GM12878 (cell line): ENCODE results near the gene PRM2. TPM values are rescaled to one million over a fixed set of nuclear protein-coding genes. Genes with fewer than 3 reads are reported as not detected.

ENCODE experiments used
- ASH2L ChIP-seq: fragments of 300-600, 200-600 bp; sonication (generic); IDR thresholded peaks from 2 replicates; pipeline ENCODE4 v1.6.1; 2017; ENCODE audit warnings: low read depth, mild to moderate bottlenecking, borderline replicate concordance
- BHLHE40 ChIP-seq, 2 experiments: fragments of 450-650 bp in 1 of 2; IDR thresholded peaks; 2 replicates each; pipeline ENCODE4 v1.6.1; 2011 to 2017; ENCODE audit warnings: low read depth in 2 of 2, borderline replicate concordance in 1 of 2, improper control_type of control experiment in 1 of 2, low read length in 1 of 2, mild to moderate bottlenecking in 1 of 2
- BRCA1 ChIP-seq: IDR thresholded peaks from 2 replicates; pipeline ENCODE4 v1.6.1; 2011; ENCODE audit warnings: low read depth, low read length, improper control_type of control experiment
- CBFB ChIP-seq: IDR thresholded peaks from 2 replicates; pipeline ENCODE4 v1.6.1; 2016; ENCODE audit warnings: antibody characterized with exemption, low read depth
- CEBPB ChIP-seq, 2 experiments: fragments of 150-350 bp in 1 of 2; IDR thresholded peaks; 2 replicates each; pipeline ENCODE4 v1.6.1; 2012 to 2014; ENCODE audit warnings: low read depth in 2 of 2, low read length in 2 of 2, borderline replicate concordance in 1 of 2, inconsistent platforms in 1 of 2
- EGR1 ChIP-seq, 2 experiments: IDR thresholded peaks; 1 replicate in 1 of 2; 2 replicates in 1 of 2; pipeline ENCODE4 v1.6.1; 2011 to 2012; ENCODE audit warnings: low read depth in 2 of 2, low read length in 2 of 2, borderline replicate concordance in 1 of 2, mild to moderate bottlenecking in 1 of 2, moderate library complexity in 1 of 2
- HDGF ChIP-seq: fragments of 450-650 bp; IDR thresholded peaks from 2 replicates; pipeline ENCODE4 v1.6.1; 2016; ENCODE audit warnings: antibody characterized with exemption
- NFXL1 ChIP-seq: fragments of 450-650 bp; IDR thresholded peaks from 2 replicates; pipeline ENCODE4 v1.6.1; 2017; ENCODE audit warnings: antibody characterized with exemption, mild to moderate bottlenecking, borderline replicate concordance
- NFYB ChIP-seq: IDR thresholded peaks from 2 replicates; pipeline ENCODE4 v1.6.1; 2011; ENCODE audit warnings: low read depth, mild to moderate bottlenecking, low read length, improper control_type of control experiment, moderate library complexity; ENCODE audit not compliant: insufficient read depth
- POLR2AphosphoS5 ChIP-seq: IDR thresholded peaks from 2 replicates; pipeline ENCODE4 v1.6.1; 2011; ENCODE audit warnings: mild to moderate bottlenecking, low read length, inconsistent platforms
- RCOR1 ChIP-seq: conservative IDR thresholded peaks from 2 replicates; pipeline ENCODE4 v1.6.1; 2012; ENCODE audit warnings: low read depth, low read length, improper control_type of control experiment
- SPI1 ChIP-seq: IDR thresholded peaks from 2 replicates; pipeline ENCODE4 v1.6.1; 2011; ENCODE audit warnings: low read depth, mild to moderate bottlenecking, low read length, moderate library complexity, borderline replicate concordance; ENCODE audit not compliant: insufficient read depth
- SRF ChIP-seq, 2 experiments: IDR thresholded peaks; 2 replicates each; pipeline ENCODE4 v1.6.1; 2011; ENCODE audit warnings: low read depth in 2 of 2, low read length in 2 of 2, mild to moderate bottlenecking in 1 of 2, moderate library complexity in 1 of 2
- TBL1XR1 ChIP-seq: IDR thresholded peaks from 2 replicates; pipeline ENCODE4 v1.6.1; 2012; ENCODE audit warnings: low read depth, low read length, improper control_type of control experiment
- ZNF217 ChIP-seq: fragments of 450-650 bp; IDR thresholded peaks from 2 replicates; pipeline ENCODE4 v1.6.1; 2017; ENCODE audit warnings: antibody characterized with exemption, mild to moderate bottlenecking
- ZNF274 ChIP-seq: IDR thresholded peaks from one replicate; pipeline ENCODE4 v1.8.0; 2011; ENCODE audit not compliant: insufficient read length, insufficient read depth
- ZNF622 ChIP-seq: fragments of 450-650 bp; IDR thresholded peaks from 2 replicates; pipeline ENCODE4 v1.6.1; 2017; ENCODE audit warnings: mild to moderate bottlenecking, inconsistent platforms
- polyA plus RNA-seq, 11 experiments: library from polyadenylated mRNA; depleted of rRNA in 4 of 11; unstranded in 6 of 11; stranded (reverse) in 5 of 11; fragments of >200 nt; fragmentation: Nextera tagmentation in 4 of 11; fragmentation: Illumina TruSeq in 1 of 11; extraction: Ambion mirVana in 4 of 11; extraction: Trizol in 1 of 11; gene quantifications; 1 replicate in 1 of 11; 2 replicates in 10 of 11; pipeline versions ENCODE4 v1.2.1 to v1.2.3, GENCODE V29; 2011 to 2016; ENCODE audit warnings: inconsistent platforms in 2 of 11, missing spikeins in 2 of 11, low read depth in 1 of 11
- total RNA-seq, 4 experiments: library from RNA; depleted of rRNA in 3 of 4; stranded (reverse); fragments of >200 nt in 3 of 4; fragmentation: Illumina TruSeq in 1 of 4; extraction: Trizol in 1 of 4; gene quantifications; 2 replicates each; pipeline versions ENCODE4 v1.2.1 to v1.2.3, GENCODE V29; 2013 to 2021
- TF ChIP-seq, protein P1 (sequence below): fragments of 450-650 bp; IDR thresholded peaks from 2 replicates; pipeline ENCODE4 v1.6.1; 2018; ENCODE audit warnings: borderline replicate concordance, mild to moderate bottlenecking; ENCODE audit not compliant: partially characterized antibody
- TF ChIP-seq, protein P2 (sequence below): fragments of 450-650 bp; formaldehyde crosslinking; IDR thresholded peaks from 2 replicates; pipeline ENCODE4 v1.4.0; 2022; ENCODE audit warnings: mild to moderate bottlenecking, moderate library complexity

PRM2 gene
- total and polyA plus RNA-seq, 10 of the 15 experiments (the other 5 are each of a cell fraction or from before 2014, with no cell fraction given) = not detected

DNA sequence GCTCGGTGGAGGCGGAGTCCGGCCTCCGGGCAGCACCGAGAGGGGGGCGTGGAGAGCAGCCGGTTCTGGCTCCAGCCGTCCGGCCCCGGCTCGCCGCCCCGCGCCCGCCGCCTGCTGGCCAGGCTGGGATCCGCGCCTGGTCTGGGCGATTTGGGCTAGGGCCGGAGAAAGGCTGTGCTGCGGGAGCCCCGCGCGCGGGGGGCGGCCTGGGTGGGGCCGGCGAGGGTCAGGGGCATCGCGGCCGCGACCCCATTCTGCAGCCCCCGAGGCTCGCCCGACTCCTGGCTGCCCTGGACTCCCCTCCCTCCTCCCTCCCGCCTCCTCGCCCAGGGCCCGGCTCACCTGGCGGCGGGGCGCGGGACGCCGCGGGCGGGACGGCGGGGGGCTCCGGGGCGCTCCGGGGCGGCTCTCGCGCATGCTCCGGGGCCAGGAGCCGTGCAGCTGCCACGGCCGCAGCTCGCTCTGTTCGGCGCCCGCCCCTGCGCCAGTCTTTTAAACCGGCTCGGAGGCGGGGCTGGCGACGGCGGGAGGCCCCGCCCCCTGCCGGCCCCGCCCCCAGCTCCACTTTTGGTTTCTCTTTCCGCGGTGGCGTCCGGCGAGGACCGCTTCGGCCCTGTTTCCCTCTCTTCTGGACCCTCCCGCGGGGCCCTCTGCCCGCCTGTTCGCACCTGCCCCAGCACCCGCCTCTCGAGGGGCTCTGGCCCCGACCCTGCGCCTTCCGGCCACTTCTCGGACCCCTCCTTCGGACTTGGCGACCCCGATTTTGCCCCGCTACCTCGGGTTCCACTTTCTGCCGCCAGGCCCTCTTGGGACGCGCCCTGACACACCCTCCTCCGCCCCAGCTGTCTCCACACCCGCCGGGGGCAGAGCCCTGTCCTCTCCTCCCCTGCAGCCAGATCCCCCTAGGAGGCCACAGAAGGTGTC, 20.3 kb downstream of the PRM2 start, which contains the start of gene SOCS1 (continued):
- TF ChIP-seq, protein P1, sequence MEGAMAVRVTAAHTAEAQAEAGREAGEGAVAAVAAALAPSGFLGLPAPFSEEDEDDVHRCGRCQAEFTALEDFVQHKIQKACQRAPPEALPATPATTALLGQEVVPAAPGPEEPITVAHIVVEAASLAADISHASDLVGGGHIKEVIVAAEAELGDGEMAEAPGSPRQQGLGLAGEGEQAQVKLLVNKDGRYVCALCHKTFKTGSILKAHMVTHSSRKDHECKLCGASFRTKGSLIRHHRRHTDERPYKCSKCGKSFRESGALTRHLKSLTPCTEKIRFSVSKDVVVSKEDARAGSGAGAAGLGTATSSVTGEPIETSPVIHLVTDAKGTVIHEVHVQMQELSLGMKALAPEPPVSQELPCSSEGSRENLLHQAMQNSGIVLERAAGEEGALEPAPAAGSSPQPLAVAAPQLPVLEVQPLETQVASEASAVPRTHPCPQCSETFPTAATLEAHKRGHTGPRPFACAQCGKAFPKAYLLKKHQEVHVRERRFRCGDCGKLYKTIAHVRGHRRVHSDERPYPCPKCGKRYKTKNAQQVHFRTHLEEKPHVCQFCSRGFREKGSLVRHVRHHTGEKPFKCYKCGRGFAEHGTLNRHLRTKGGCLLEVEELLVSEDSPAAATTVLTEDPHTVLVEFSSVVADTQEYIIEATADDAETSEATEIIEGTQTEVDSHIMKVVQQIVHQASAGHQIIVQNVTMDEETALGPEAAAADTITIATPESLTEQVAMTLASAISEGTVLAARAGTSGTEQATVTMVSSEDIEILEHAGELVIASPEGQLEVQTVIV = peak; percentile 20
- TF ChIP-seq CEBPB (IDR thresholded peaks at IDR 0.05; ENCODE audit: borderline replicate concordance in 1 of 2, low read depth in 2 of 2, low read length in 2 of 2) = no peak
- peak; percentile 85 for TF ChIP-seq NFXL1
- TF ChIP-seq ASH2L = peak; percentile 77; the same call in 1 of the 2 replicates
- peak in 1 of 2 experiments; percentile 58; a peak in 2 of 4 replicates for TF ChIP-seq SRF (IDR thresholded peaks at IDR 0.05; ENCODE audit: low read depth in 2 of 2, low read length in 2 of 2)
- TF ChIP-seq ZNF274 = no peak
- TF ChIP-seq ZNF217 = peak; percentile 83
- TF ChIP-seq BHLHE40 (IDR thresholded peaks at IDR 0.05; ENCODE audit: borderline replicate concordance in 1 of 2, low read depth in 2 of 2, low read length in 1 of 2) = peak in 1 of 2 experiments; percentile 74; a peak in 2 of 4 replicates
- TF ChIP-seq ZNF622 = no peak
- TF ChIP-seq TBL1XR1 = no peak; the same call in 1 of the 2 replicates
- TF ChIP-seq HDGF = peak; percentile 90
- peak; percentile 50; the same call in 1 of the 2 replicates for TF ChIP-seq CBFB
- peak; percentile 12 to 62; a peak in 2 of 3 replicates for TF ChIP-seq EGR1 (IDR thresholded peaks at IDR 0.05; ENCODE audit: borderline replicate concordance in 1 of 2, low read depth in 2 of 2, low read length in 2 of 2)
- no peak for TF ChIP-seq NFYB
- TF ChIP-seq BRCA1 = no peak
- TF ChIP-seq SPI1 = no peak
- no peak for TF ChIP-seq RCOR1
- TF ChIP-seq, protein P2, sequence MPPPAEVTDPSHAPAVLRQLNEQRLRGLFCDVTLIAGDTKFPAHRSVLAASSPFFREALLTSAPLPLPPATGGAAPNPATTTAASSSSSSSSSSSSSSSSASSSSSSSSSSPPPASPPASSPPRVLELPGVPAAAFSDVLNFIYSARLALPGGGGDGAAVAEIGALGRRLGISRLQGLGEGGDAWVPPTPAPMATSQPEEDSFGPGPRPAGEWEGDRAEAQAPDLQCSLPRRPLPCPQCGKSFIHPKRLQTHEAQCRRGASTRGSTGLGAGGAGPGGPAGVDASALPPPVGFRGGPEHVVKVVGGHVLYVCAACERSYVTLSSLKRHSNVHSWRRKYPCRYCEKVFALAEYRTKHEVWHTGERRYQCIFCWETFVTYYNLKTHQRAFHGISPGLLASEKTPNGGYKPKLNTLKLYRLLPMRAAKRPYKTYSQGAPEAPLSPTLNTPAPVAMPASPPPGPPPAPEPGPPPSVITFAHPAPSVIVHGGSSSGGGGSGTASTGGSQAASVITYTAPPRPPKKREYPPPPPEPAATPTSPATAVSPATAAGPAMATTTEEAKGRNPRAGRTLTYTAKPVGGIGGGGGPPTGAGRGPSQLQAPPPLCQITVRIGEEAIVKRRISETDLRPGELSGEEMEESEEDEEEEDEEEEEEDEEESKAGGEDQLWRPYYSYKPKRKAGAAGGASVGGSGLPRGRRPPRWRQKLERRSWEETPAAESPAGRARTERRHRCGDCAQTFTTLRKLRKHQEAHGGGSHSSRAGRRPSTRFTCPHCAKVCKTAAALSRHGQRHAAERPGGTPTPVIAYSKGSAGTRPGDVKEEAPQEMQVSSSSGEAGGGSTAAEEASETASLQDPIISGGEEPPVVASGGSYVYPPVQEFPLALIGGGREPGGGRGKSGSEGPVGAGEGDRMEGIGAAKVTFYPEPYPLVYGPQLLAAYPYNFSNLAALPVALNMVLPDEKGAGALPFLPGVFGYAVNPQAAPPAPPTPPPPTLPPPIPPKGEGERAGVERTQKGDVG (CRISPR knock-in tag) = peak; percentile 63; the same call in 1 of the 2 replicates
- peak; percentile 97 for TF ChIP-seq POLR2AphosphoS5
